ENCODE measurements around the gene TAL1.
"Not testable (repeated sequence)": the region's sequence is repeated elsewhere in the genome, so short reads cannot be mapped to it uniquely, and the experiment has no call there.

GRCh38 chr1:47203504-47203903, 28.5 kb downstream of the TAL1 start:
- not testable (repeated sequence) for TF ChIP-seq POLR2A (IDR thresholded peaks at IDR 0.05)
- TF ChIP-seq, protein P1, sequence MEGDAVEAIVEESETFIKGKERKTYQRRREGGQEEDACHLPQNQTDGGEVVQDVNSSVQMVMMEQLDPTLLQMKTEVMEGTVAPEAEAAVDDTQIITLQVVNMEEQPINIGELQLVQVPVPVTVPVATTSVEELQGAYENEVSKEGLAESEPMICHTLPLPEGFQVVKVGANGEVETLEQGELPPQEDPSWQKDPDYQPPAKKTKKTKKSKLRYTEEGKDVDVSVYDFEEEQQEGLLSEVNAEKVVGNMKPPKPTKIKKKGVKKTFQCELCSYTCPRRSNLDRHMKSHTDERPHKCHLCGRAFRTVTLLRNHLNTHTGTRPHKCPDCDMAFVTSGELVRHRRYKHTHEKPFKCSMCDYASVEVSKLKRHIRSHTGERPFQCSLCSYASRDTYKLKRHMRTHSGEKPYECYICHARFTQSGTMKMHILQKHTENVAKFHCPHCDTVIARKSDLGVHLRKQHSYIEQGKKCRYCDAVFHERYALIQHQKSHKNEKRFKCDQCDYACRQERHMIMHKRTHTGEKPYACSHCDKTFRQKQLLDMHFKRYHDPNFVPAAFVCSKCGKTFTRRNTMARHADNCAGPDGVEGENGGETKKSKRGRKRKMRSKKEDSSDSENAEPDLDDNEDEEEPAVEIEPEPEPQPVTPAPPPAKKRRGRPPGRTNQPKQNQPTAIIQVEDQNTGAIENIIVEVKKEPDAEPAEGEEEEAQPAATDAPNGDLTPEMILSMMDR (IDR thresholded peaks at IDR 0.05 in 4 of 5, conservative IDR thresholded peaks at IDR 0.05 in 1 of 5) = not testable (repeated sequence)

Data from gastrocnemius medialis (tissue), 4 donors.